ENCODE measurements around the gene RANBP2. TPM values are rescaled to one million over a fixed set of nuclear protein-coding genes. Genes with fewer than 3 reads are reported as not detected.
"Not testable (repeated sequence)": the region's sequence is repeated elsewhere in the genome, so short reads cannot be mapped to it uniquely, and the experiment has no call there.

The RANBP2 gene
- total and polyA plus RNA-seq, 4 donors, result 13.5 to 82.7 (median 45.9) TPM

DNA sequence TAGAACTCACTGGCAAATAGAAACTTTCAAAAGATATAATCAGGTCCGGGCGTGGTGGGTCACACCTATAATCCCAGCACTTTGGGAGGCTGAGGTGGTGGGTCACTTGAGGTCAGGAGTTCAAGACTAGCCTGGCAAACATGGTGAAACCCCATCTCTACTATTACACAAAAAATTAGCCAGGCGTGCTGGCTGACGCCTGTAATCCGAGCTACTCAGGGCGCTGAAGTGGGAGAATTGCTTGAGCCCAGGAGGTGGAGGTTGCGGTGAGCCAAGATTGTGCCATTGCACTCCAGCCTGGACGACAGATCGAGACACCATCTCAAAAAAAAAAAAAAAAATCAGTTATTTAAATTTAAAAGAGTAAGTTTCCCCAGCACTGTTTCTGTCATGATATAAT lies 38.7 kb downstream of the RANBP2 start:
- H3K27ac ChIP-seq (ENCODE audit: low read depth in 1 of 2, low read length in 2 of 2); H3K36me3 ChIP-seq (ENCODE audit: control insufficient read depth in 1 of 2, insufficient read depth in 2 of 2, low read length in 1 of 2); H3K27me3 ChIP-seq (ENCODE audit: control insufficient read depth in 1 of 2, insufficient read depth in 2 of 2, low read length in 1 of 2); H3K4me3 ChIP-seq (ENCODE audit: low read length in 2 of 2); ATAC-seq (ENCODE audit: low FRiP score); H3K9me3 ChIP-seq (ENCODE audit: control insufficient read depth, low read length); DNase-seq; H3K4me1 ChIP-seq (ENCODE audit: control insufficient read depth in 1 of 2, insufficient read depth in 2 of 2, low read length in 2 of 2); intact Hi-C loops (cut with DNase I): not testable (repeated sequence)
- WGBS, 2 donors, result 94 to 96% methylated on average over 9 of the region's 9 CpGs

DNA sequence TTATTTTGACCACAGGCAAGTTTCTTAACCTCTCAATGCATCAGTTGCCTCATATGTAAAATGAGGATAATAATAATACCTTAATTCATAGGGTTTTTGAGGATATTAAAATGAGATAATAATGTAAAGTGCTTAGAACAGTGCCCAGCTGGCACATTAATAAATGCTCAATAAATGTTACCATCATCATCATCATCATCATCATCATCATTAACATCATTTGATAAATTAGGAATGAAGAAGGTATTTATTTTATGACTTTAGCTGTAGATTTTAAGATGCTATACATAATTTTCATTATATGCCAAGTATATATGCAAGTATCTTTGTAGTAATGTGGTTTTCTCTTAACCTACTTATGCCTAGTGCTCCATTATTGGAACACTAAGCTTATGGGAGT lies 43.3 kb downstream of the RANBP2 start:
- H3K27ac ChIP-seq (ENCODE audit: low read depth in 1 of 2, low read length in 2 of 2); DNase-seq; H3K4me1 ChIP-seq (ENCODE audit: control insufficient read depth in 1 of 2, insufficient read depth in 2 of 2, low read length in 2 of 2); H3K4me3 ChIP-seq (ENCODE audit: low read length in 2 of 2); intact Hi-C loops (cut with DNase I); H3K27me3 ChIP-seq (ENCODE audit: control insufficient read depth in 1 of 2, insufficient read depth in 2 of 2, low read length in 1 of 2); H3K9me3 ChIP-seq (ENCODE audit: control insufficient read depth, low read length); ATAC-seq (ENCODE audit: low FRiP score): not testable (repeated sequence)
- H3K36me3 ChIP-seq (ENCODE audit: control insufficient read depth in 1 of 2, insufficient read depth in 2 of 2, low read length in 1 of 2), result peaks cover 0 to 10% of the 10 kb centered on the region in 2 donors

DNA sequence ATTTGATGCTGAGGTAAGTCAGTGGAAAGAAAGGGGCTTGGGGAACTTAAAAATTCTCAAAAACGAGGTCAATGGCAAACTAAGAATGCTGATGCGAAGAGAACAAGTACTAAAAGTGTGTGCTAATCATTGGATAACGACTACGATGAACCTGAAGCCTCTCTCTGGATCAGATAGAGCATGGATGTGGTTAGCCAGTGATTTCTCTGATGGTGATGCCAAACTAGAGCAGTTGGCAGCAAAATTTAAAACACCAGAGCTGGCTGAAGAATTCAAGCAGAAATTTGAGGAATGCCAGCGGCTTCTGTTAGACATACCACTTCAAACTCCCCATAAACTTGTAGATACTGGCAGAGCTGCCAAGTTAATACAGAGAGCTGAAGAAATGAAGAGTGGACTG lies 47.4 kb downstream of the RANBP2 start:
- ATAC-seq (ENCODE audit: low FRiP score); H3K9me3 ChIP-seq (ENCODE audit: control insufficient read depth, low read length); H3K27ac ChIP-seq (ENCODE audit: low read depth in 1 of 2, low read length in 2 of 2); H3K4me3 ChIP-seq (ENCODE audit: low read length in 2 of 2); H3K4me1 ChIP-seq (ENCODE audit: control insufficient read depth in 1 of 2, insufficient read depth in 2 of 2, low read length in 2 of 2); DNase-seq; H3K27me3 ChIP-seq (ENCODE audit: control insufficient read depth in 1 of 2, insufficient read depth in 2 of 2, low read length in 1 of 2); intact Hi-C loops (cut with DNase I): not testable (repeated sequence)
- 92 to 94% methylated on average over 4 to 5 of the region's 5 CpGs for WGBS, 2 donors
- peaks cover 0 to 10% of the 10 kb centered on the region in 2 donors for H3K36me3 ChIP-seq (ENCODE audit: control insufficient read depth in 1 of 2, insufficient read depth in 2 of 2, low read length in 1 of 2)

DNA sequence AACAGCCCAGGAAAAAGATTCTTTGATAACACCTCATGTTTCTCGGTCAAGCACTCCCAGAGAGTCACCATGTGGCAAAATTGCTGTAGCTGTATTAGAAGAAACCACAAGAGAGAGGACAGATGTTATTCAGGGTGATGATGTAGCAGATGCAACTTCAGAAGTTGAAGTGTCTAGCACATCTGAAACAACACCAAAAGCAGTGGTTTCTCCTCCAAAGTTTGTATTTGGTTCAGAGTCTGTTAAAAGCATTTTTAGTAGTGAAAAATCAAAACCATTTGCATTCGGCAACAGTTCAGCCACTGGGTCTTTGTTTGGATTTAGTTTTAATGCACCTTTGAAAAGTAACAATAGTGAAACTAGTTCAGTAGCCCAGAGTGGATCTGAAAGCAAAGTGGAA lies 48.6 kb downstream of the RANBP2 start:
- H3K4me3 ChIP-seq (ENCODE audit: low read length in 2 of 2); H3K4me1 ChIP-seq (ENCODE audit: control insufficient read depth in 1 of 2, insufficient read depth in 2 of 2, low read length in 2 of 2); H3K27ac ChIP-seq (ENCODE audit: low read depth in 1 of 2, low read length in 2 of 2); ATAC-seq (ENCODE audit: low FRiP score); H3K27me3 ChIP-seq (ENCODE audit: control insufficient read depth in 1 of 2, insufficient read depth in 2 of 2, low read length in 1 of 2); intact Hi-C loops (cut with DNase I); DNase-seq; H3K9me3 ChIP-seq (ENCODE audit: control insufficient read depth, low read length): not testable (repeated sequence)
- H3K36me3 ChIP-seq (ENCODE audit: control insufficient read depth in 1 of 2, insufficient read depth in 2 of 2, low read length in 1 of 2), result peaks cover 0 to 10% of the 10 kb centered on the region in 2 donors
- 87 to 94% methylated on average over 1 of the region's 2 CpGs for WGBS, 2 donors

DNA sequence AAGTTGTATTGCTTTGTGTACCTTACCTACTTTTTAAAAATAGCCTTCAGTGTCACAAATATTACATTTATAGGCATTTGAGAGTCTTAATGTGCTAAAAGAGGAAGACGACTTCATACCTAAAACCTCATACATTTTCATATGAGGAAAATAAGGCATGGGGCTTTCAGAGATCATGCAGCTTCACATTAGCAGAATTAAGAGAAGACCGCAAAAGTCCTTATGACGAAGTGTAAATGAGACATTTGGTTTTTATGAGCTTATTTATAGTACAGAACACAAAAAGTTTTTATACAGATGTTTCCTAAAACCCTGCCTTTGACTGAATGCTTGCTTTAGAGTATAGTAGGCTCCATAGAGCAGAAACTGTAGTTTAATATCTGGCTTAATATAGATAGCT lies 57.2 kb downstream of the RANBP2 start:
- Histone ChIP-seq H3K36me3 (ENCODE audit: control insufficient read depth in 1 of 2, insufficient read depth in 2 of 2, low read length in 1 of 2) (peaks cover 3 to 5% of the 10 kb centered on the region in 2 donors), H3K4me1 (ENCODE audit: control insufficient read depth in 1 of 2, insufficient read depth in 2 of 2, low read length in 2 of 2) (no peaks in the 10 kb centered on the region), H3K4me3 (ENCODE audit: low read length in 2 of 2) (no peak overlapping the region), H3K9me3 (ENCODE audit: control insufficient read depth, low read length) (no peaks in the 10 kb centered on the region), H3K27me3 (ENCODE audit: control insufficient read depth in 1 of 2, insufficient read depth in 2 of 2, low read length in 1 of 2) (no peaks in the 10 kb centered on the region), H3K27ac (ENCODE audit: low read depth in 1 of 2, low read length in 2 of 2) (no peak overlapping the region)
- 80 to 87% methylated on average over 3 of the region's 3 CpGs for WGBS, 2 donors
- no peak for DNase-seq
- no peak for ATAC-seq (ENCODE audit: low FRiP score)
- intact Hi-C loops (cut with DNase I), result no loop called here

DNA sequence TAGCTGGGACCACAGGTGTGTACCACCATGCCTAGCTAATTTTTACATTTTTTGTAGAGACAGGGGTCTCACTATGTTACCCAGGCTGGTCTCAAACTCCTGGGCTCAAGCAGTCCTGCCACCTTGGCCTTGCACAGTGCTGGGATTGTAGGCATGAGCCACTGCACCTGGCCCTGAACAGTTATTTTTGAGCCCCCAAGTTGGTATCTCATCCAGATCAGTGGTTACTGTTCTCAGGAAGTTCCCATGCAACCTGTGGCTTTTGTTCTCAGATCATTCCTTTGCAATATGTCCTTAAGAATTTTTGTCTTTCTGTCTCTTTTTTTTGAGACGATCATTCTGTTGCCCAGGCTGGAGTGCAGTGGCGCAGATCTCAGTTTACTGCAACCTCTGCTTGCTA lies 59.6 kb downstream of the RANBP2 start:
- ATAC-seq (ENCODE audit: low FRiP score) (no peak), DNase-seq (no peak)
- 62 to 93% methylated on average over 2 of the region's 2 CpGs for WGBS, 2 donors

DNA sequence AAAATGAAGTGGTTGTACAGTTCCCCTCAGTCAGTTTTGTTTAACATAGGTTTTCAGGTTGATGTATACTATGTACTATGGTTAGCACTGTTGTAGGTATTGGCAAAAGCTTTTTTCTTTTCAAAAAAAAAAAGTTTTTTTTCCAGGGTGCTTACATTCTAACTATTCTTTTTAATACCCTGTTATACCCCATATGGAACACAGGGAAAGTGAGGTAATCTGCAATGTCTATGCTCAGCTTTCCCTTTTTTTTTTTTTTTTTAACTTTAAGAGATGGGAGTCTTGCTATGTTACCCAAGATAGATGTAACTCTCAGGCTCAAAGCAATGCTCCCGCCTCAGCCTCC lies 66.7 kb downstream of the RANBP2 start:
- WGBS, 2 donors, result 0 to 3% methylated on average over 1 of the region's 1 CpG
- DNase-seq, result no peak
- peaks cover 2 to 7% of the 10 kb centered on the region in 2 donors for H3K36me3 ChIP-seq (ENCODE audit: control insufficient read depth in 1 of 2, insufficient read depth in 2 of 2, low read length in 1 of 2)
- H3K27me3 ChIP-seq (ENCODE audit: control insufficient read depth in 1 of 2, insufficient read depth in 2 of 2, low read length in 1 of 2), result no peaks in the 10 kb centered on the region
- intact Hi-C loops (cut with DNase I), result no loop called here
- no peaks in the 10 kb centered on the region for H3K9me3 ChIP-seq (ENCODE audit: control insufficient read depth, low read length)
- no peak overlapping the region for H3K27ac ChIP-seq (ENCODE audit: low read depth in 1 of 2, low read length in 2 of 2)
- peak overlapping the region in 1 of 2 donors; percentile 79 for H3K4me3 ChIP-seq (ENCODE audit: low read length in 2 of 2)
- H3K4me1 ChIP-seq (ENCODE audit: control insufficient read depth in 1 of 2, insufficient read depth in 2 of 2, low read length in 2 of 2), result no peaks in the 10 kb centered on the region
- ATAC-seq (ENCODE audit: low FRiP score), result no peak

More for the DNA sequence above, 59.6 kb downstream of the RANBP2 start:
- Histone ChIP-seq H3K4me1 (ENCODE audit: control insufficient read depth in 1 of 2, insufficient read depth in 2 of 2, low read length in 2 of 2) (no peaks in the 10 kb centered on the region), H3K9me3 (ENCODE audit: control insufficient read depth, low read length) (no peaks in the 10 kb centered on the region), H3K4me3 (ENCODE audit: low read length in 2 of 2) (no peak overlapping the region), H3K36me3 (ENCODE audit: control insufficient read depth in 1 of 2, insufficient read depth in 2 of 2, low read length in 1 of 2) (peaks cover 5 to 10% of the 10 kb centered on the region in 2 donors), H3K27me3 (ENCODE audit: control insufficient read depth in 1 of 2, insufficient read depth in 2 of 2, low read length in 1 of 2) (no peaks in the 10 kb centered on the region), H3K27ac (ENCODE audit: low read depth in 1 of 2, low read length in 2 of 2) (peak overlapping the region in 1 of 2 donors; percentile 10)
- intact Hi-C loops (cut with DNase I), result no loop called here

DNA sequence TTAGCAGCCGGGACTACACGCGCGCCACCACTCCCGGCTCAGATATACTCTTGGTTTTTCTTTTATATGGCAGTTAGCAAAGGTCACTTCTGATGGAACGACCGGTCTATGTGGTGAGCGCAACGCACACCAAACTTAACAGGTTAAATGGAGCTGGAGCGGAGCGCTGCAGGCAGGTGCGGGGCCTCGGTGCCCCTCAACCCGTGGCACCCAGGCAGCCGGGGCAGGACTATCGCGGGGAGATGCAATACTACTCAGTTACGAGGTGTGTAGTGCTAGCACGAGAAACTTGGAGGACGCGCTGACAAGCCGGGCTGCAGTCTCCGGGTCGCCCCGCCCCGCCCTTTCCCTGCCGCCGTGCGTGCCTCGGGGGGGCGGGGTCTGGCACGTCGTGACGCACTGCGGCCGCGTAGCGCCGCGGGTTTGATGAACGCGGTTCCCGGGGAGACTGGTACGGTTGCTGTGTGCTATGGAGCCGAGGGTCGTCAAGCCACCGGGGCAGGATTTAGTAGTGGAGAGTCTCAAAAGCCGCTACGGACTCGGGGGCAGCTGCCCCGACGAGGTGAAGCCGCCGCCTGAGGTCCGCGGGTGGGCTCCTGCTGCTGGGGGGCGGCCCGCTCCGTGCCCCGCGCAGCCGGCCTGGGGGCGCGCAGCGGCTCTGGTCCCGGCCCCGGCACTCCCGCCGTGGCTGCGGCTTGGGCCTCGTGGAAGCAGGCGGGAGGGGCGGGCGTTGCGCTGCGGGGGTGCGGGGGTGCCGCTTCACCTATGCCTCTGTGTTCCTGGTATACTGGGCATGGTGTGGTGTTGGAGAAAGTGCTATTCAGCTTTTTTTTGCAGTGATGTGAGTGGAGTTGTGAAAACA lies 67.3 kb downstream of the RANBP2 start, which contains the start of gene CCDC138:
Gene CCDC138 (plus strand): TSS at position 418 of the 862 bp plus-strand sequence. CDS start 52 bp downstream, at position 470.
- Histone ChIP-seq H3K9me3 (ENCODE audit: control insufficient read depth, low read length) (no peaks in the 10 kb centered on the region), H3K4me3 (ENCODE audit: low read length in 2 of 2) (peak within 1 kb of the TSS; percentile 72 to 79), H3K4me1 (ENCODE audit: control insufficient read depth in 1 of 2, insufficient read depth in 2 of 2, low read length in 2 of 2) (no peaks in the 10 kb centered on the region), H3K27me3 (ENCODE audit: control insufficient read depth in 1 of 2, insufficient read depth in 2 of 2, low read length in 1 of 2) (no peaks in the 10 kb centered on the region), H3K36me3 (ENCODE audit: control insufficient read depth in 1 of 2, insufficient read depth in 2 of 2, low read length in 1 of 2) (peaks cover 2 to 7% of the 10 kb centered on the region in 2 donors), H3K27ac (ENCODE audit: low read depth in 1 of 2, low read length in 2 of 2) (no peak within 1 kb of the TSS)
- ATAC-seq (ENCODE audit: low FRiP score) (peak; percentile 97), DNase-seq (peak; percentile 91 to 96)
- 0 to 1% methylated on average over 76 to 78 of the region's 78 CpGs for WGBS, 2 donors
- intact Hi-C loops (cut with DNase I), result no loop called here

DNA sequence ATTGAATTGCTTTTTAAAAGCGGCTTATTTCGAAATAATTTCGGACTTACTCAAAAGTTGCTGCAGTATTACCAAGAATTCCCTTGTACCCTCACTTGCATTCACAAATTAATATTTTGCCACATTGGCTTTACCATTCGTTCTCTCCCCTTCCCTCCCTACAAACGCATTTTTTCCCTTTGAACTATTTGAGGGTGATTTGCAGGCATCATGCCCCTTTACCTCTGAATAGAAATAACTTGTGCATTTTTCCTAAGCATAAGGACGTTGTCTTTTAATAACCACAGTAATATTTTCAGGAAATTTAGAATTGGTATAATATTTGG lies 67.9 kb downstream of the RANBP2 start:
- Histone ChIP-seq H3K27ac (ENCODE audit: low read depth in 1 of 2, low read length in 2 of 2) (no peak overlapping the region), H3K9me3 (ENCODE audit: control insufficient read depth, low read length) (no peaks in the 10 kb centered on the region), H3K27me3 (ENCODE audit: control insufficient read depth in 1 of 2, insufficient read depth in 2 of 2, low read length in 1 of 2) (no peaks in the 10 kb centered on the region), H3K4me1 (ENCODE audit: control insufficient read depth in 1 of 2, insufficient read depth in 2 of 2, low read length in 2 of 2) (no peaks in the 10 kb centered on the region), H3K4me3 (ENCODE audit: low read length in 2 of 2) (peak overlapping the region; percentile 72 to 79), H3K36me3 (ENCODE audit: control insufficient read depth in 1 of 2, insufficient read depth in 2 of 2, low read length in 1 of 2) (peaks cover 2 to 7% of the 10 kb centered on the region in 2 donors)
- no peak for ATAC-seq (ENCODE audit: low FRiP score)
- intact Hi-C loops (cut with DNase I), result no loop called here
- no peak for DNase-seq
- WGBS, 2 donors, result 3 to 4% methylated on average over 6 of the region's 6 CpGs

All from aorta (tissue), 5 donors.